NCI-H2029 (cell line): ENCODE measurements around the gene TACR1.
"Not testable (repeated sequence)": the region's sequence is repeated elsewhere in the genome, so short reads cannot be mapped to it uniquely, and the experiment has no call there.

ENCODE experiments used
- DNase-seq: peaks from one replicate; lab custom pipeline; 2025; lab: John Stamatoyannopoulos, UW

Gene TACR1

GRCh38 chr2:75088791-75089190, 110.5 kb downstream of the TACR1 start:
- no peak for DNase-seq

GRCh38 chr2:75087736-75088135, 111.6 kb downstream of the TACR1 start:
- no peak for DNase-seq

- no peak for DNase-seq
These were observed 119.7 kb downstream of the TACR1 start for GRCh38 chr2:75079575-75079974.

GRCh38 chr2:75077909-75078308, 121.4 kb downstream of the TACR1 start:
- DNase-seq, result no peak

- DNase-seq, result peak; percentile 34
These were observed 123.2 kb downstream of the TACR1 start for GRCh38 chr2:75076088-75076487.

GRCh38 chr2:75074708-75075107, 124.6 kb downstream of the TACR1 start:
- no peak for DNase-seq

GRCh38 chr2:75074228-75074627, 125.1 kb downstream of the TACR1 start:
- no peak for DNase-seq

GRCh38 chr2:75071766-75072165, 127.6 kb downstream of the TACR1 start:
- DNase-seq, result no peak

GRCh38 chr2:75068546-75068945, 130.8 kb downstream of the TACR1 start:
- DNase-seq, result no peak

- no peak for DNase-seq
These were observed 131.8 kb downstream of the TACR1 start for GRCh38 chr2:75067506-75067905.

GRCh38 chr2:75066121-75066902, 133.0 kb downstream of the TACR1 start:
- no peak for DNase-seq

GRCh38 chr2:75065402-75066008, 133.8 kb downstream of the TACR1 start:
- DNase-seq, result no peak

- DNase-seq, result no peak
These were observed 134.5 kb downstream of the TACR1 start for GRCh38 chr2:75064691-75065396.

GRCh38 chr2:75063906-75064305, 135.4 kb downstream of the TACR1 start:
- no peak for DNase-seq

GRCh38 chr2:75058427-75058826, 140.9 kb downstream of the TACR1 start:
- DNase-seq, result no peak

GRCh38 chr2:75057150-75057549, 142.2 kb downstream of the TACR1 start:
- not testable (repeated sequence) for DNase-seq

GRCh38 chr2:75055820-75056675, 143.3 kb downstream of the TACR1 start:
- DNase-seq, result no peak

GRCh38 chr2:75055142-75055819, 144.0 kb downstream of the TACR1 start:
- no peak for DNase-seq

- no peak for DNase-seq
These were observed 145.0 kb downstream of the TACR1 start for GRCh38 chr2:75054296-75054695.

- DNase-seq, result peak; percentile 4
These were observed 145.7 kb downstream of the TACR1 start for GRCh38 chr2:75053484-75054112.

- DNase-seq, result no peak
These were observed 151.2 kb downstream of the TACR1 start for GRCh38 chr2:75047992-75048625.
